Tibial artery (tissue), 4 donors: ENCODE data around the gene PRICKLE2.
A peak's percentile ranks its signal among the peaks of the same experiment; 100 is the strongest.

Source experiments
- DNase-seq, 2 donors: peaks; one replicate each; pipeline ENCODE4 v3.0.0-alpha.2; 2019
- H3K27ac ChIP-seq, 2 donors: fragments of 200-600 bp; sonication (generic) in 1 of 2; 1 replicate in 1 of 2; 2 replicates in 1 of 2; pipeline ENCODE4 v1.5.1; 2018 to 2019; ENCODE audit warnings: mild to moderate bottlenecking in 1 of 2
- H3K27me3 ChIP-seq, 2 donors: fragments of 200-600 bp; sonication (generic) in 1 of 2; one replicate each; pipeline versions ENCODE4 v1.5.1 to v1.6.0; 2016 to 2019
- H3K36me3 ChIP-seq, 3 donors: fragments of 200-600 bp; sonication (generic) in 2 of 3; one replicate each; pipeline ENCODE4 v1.5.1; 2016 to 2019; ENCODE audit warnings: mild to moderate bottlenecking in 2 of 3
- H3K4me1 ChIP-seq, 4 donors: fragments of 200-600 bp; sonication (generic) in 2 of 4; 1 replicate in 3 of 4; 2 replicates in 1 of 4; pipeline ENCODE4 v1.5.1; 2016 to 2019
- H3K4me3 ChIP-seq, 2 donors: fragments of 200-600 bp; sonication (generic) in 1 of 2; 1 replicate in 1 of 2; 2 replicates in 1 of 2; pipeline ENCODE4 v1.5.1; 2018 to 2019; ENCODE audit warnings: mild to moderate bottlenecking in 2 of 2
- H3K9me3 ChIP-seq, 3 donors: fragments of 200-600 bp; sonication (generic) in 1 of 3; one replicate each; pipeline ENCODE4 v1.5.1; 2016 to 2019
- CTCF ChIP-seq, 2 experiments: fragments of 200-600 bp in 1 of 2; fragments of 450-650 bp in 1 of 2; IDR thresholded peaks; one replicate each; pipeline ENCODE4 v1.5.1; 2017 to 2019; ENCODE audit warnings: antibody characterized with exemption in 2 of 2, mild to moderate bottlenecking in 1 of 2, moderate library complexity in 1 of 2
- intact Hi-C: fragments of 100-400 bp; cut with DNase I; formaldehyde crosslinking; loops from one replicate; pipeline ENCODE4 v1.15.0; 2023; ENCODE audit warnings: low total_unique reads

The PRICKLE2 gene

GRCh38 chr3:64184621-64185020 lies 40.6 kb downstream of the PRICKLE2 start:
- no peaks in the 10 kb centered on the region for H3K36me3 ChIP-seq
- H3K27ac ChIP-seq = peak overlapping the region; percentile 17 to 39
- H3K4me1 ChIP-seq = peaks cover 5 to 58% (median 42%) of the 10 kb centered on the region in 4 donors
- no peak for TF ChIP-seq CTCF (IDR thresholded peaks at IDR 0.05)
- intact Hi-C loops = loop anchor here (5.0 kb wide), 1 partner anchor 43 kb away; the partner anchor contains the start of gene PRICKLE2
- H3K4me3 ChIP-seq = no peak overlapping the region
- no peaks in the 10 kb centered on the region for H3K9me3 ChIP-seq
- no peaks in the 10 kb centered on the region for H3K27me3 ChIP-seq
- no peak for DNase-seq

GRCh38 chr3:64179860-64180259 lies 45.4 kb downstream of the PRICKLE2 start:
- Histone ChIP-seq H3K9me3 (no peaks in the 10 kb centered on the region), H3K27me3 (no peaks in the 10 kb centered on the region), H3K36me3 (no peaks in the 10 kb centered on the region), H3K27ac (no peak overlapping the region), H3K4me1 (peaks cover 0 to 11% (median 4%) of the 10 kb centered on the region in 4 donors), H3K4me3 (no peak overlapping the region)
- no peak for TF ChIP-seq CTCF (IDR thresholded peaks at IDR 0.05)
- intact Hi-C loops = no loop called here
- no peak for DNase-seq

GRCh38 chr3:64179249-64179648 lies 46.0 kb downstream of the PRICKLE2 start:
- Histone ChIP-seq H3K4me1 (peaks cover 0 to 5% (median 1%) of the 10 kb centered on the region in 4 donors), H3K4me3 (no peak overlapping the region), H3K27ac (no peak overlapping the region), H3K36me3 (no peaks in the 10 kb centered on the region), H3K9me3 (no peaks in the 10 kb centered on the region), H3K27me3 (no peaks in the 10 kb centered on the region)
- DNase-seq = no peak
- intact Hi-C loops = no loop called here
- no peak for TF ChIP-seq CTCF (IDR thresholded peaks at IDR 0.05)

GRCh38 chr3:64178419-64178818 lies 46.8 kb downstream of the PRICKLE2 start:
- DNase-seq = no peak
- intact Hi-C loops = no loop called here
- Histone ChIP-seq H3K27me3 (no peaks in the 10 kb centered on the region), H3K9me3 (no peaks in the 10 kb centered on the region), H3K4me3 (no peak overlapping the region), H3K36me3 (no peaks in the 10 kb centered on the region), H3K27ac (no peak overlapping the region), H3K4me1 (no peaks in the 10 kb centered on the region)
- TF ChIP-seq CTCF (IDR thresholded peaks at IDR 0.05) = no peak

- no peak for DNase-seq
- TF ChIP-seq CTCF (IDR thresholded peaks at IDR 0.05) = no peak
- Histone ChIP-seq H3K4me1 (no peaks in the 10 kb centered on the region), H3K36me3 (no peaks in the 10 kb centered on the region), H3K27me3 (no peaks in the 10 kb centered on the region), H3K9me3 (no peaks in the 10 kb centered on the region), H3K4me3 (no peak overlapping the region), H3K27ac (no peak overlapping the region)
- intact Hi-C loops = no loop called here
These were observed 48.7 kb downstream of the PRICKLE2 start for GRCh38 chr3:64176461-64176996.

- no peaks in the 10 kb centered on the region for H3K4me1 ChIP-seq
- no peaks in the 10 kb centered on the region for H3K36me3 ChIP-seq
- no peak for DNase-seq
- H3K9me3 ChIP-seq = no peaks in the 10 kb centered on the region
- TF ChIP-seq CTCF (IDR thresholded peaks at IDR 0.05) = no peak
- H3K27me3 ChIP-seq = no peaks in the 10 kb centered on the region
- H3K4me3 ChIP-seq = no peak overlapping the region
- H3K27ac ChIP-seq = no peak overlapping the region
- intact Hi-C loops = no loop called here
These were observed 50.9 kb downstream of the PRICKLE2 start for GRCh38 chr3:64174328-64174727.
